GM23338 (cell line): ENCODE results near the gene KCNJ4. TPM values are rescaled to one million over a fixed set of nuclear protein-coding genes. Genes with fewer than 3 reads are reported as not detected.

Source experiments
- ATAC-seq: fragments of 200-7000 bp; cut with Tn5 transposase; 3 replicates; pipeline ENCODE4 v1.9.1; 2020
- DNase-seq: peaks from one replicate; pipeline ENCODE4 v3.0.0-alpha.2; 2015; ENCODE audit warnings: low spot score
- H2AFZ ChIP-seq: fragments of 200-600 bp; sonication (generic); 2 replicates; pipeline ENCODE4 v1.8.0; 2016; ENCODE audit warnings: antibody characterized with exemption, mild to moderate bottlenecking, moderate library complexity
- H3F3A ChIP-seq: fragments of 200-600 bp; sonication (generic); replicated peaks from 2 replicates; pipeline ENCODE4 v1.8.0; 2017; ENCODE audit warnings: antibody characterized with exemption, mixed run types, low read depth
- H3K27ac ChIP-seq: fragments of 200-600 bp; sonication (generic); 2 replicates; pipeline ENCODE4 v1.6.1; 2016; ENCODE audit warnings: low read depth
- H3K27me3 ChIP-seq: fragments of 200-600 bp; sonication (generic); 2 replicates; pipeline ENCODE4 v1.8.0; 2016; ENCODE audit warnings: mild to moderate bottlenecking, mixed run types, moderate library complexity; ENCODE audit not compliant: insufficient read depth
- H3K36me3 ChIP-seq: fragments of 200-600 bp; sonication (generic); 2 replicates; pipeline ENCODE4 v1.8.0; 2016; ENCODE audit warnings: mild to moderate bottlenecking; ENCODE audit not compliant: insufficient read depth
- H3K4me1 ChIP-seq: fragments of 200-600 bp; sonication (generic); 2 replicates; pipeline ENCODE4 v1.8.0; 2016; ENCODE audit warnings: mild to moderate bottlenecking, moderate library complexity; ENCODE audit not compliant: insufficient read depth
- H3K4me2 ChIP-seq: fragments of 200-600 bp; sonication (generic); 2 replicates; pipeline ENCODE4 v1.7.1; 2017; ENCODE audit warnings: mixed run types
- H3K4me3 ChIP-seq: fragments of 200-600 bp; sonication (generic); 2 replicates; pipeline ENCODE4 v1.6.1; 2016; ENCODE audit warnings: mixed run types
- H3K79me2 ChIP-seq: fragments of 200-600 bp; sonication (generic); replicated peaks from 2 replicates; pipeline ENCODE4 v1.8.0; 2017; ENCODE audit warnings: mild to moderate bottlenecking; ENCODE audit not compliant: insufficient read depth
- H3K9me2 ChIP-seq: fragments of 200-600 bp; sonication (generic); 2 replicates; pipeline ENCODE4 v1.8.0; 2017; ENCODE audit not compliant: insufficient read depth
- H4K20me1 ChIP-seq: fragments of 200-600 bp; sonication (generic); replicated peaks from 2 replicates; pipeline ENCODE4 v1.8.0; 2017; ENCODE audit warnings: mild to moderate bottlenecking; ENCODE audit not compliant: insufficient read depth
- H3K27ac Mint-ChIP-seq: 2 replicates; pipeline ENCODE4 v1.8.0; 2020; ENCODE audit warnings: inconsistent platforms, mild to moderate bottlenecking, moderate library complexity, mixed read lengths
- H3K27me3 Mint-ChIP-seq: 3 replicates; pipeline ENCODE4 v1.8.0; 2022; ENCODE audit warnings: low read depth, mild to moderate bottlenecking, moderate library complexity, mixed read lengths, inconsistent platforms; ENCODE audit not compliant: insufficient read depth, poor library complexity
- H3K36me3 Mint-ChIP-seq: 3 replicates; pipeline ENCODE4 v1.8.0; 2021; ENCODE audit warnings: low read depth, mild to moderate bottlenecking, inconsistent platforms, moderate library complexity, mixed read lengths
- H3K4me1 Mint-ChIP-seq: 3 replicates; pipeline ENCODE4 v1.8.0; 2020; ENCODE audit warnings: mild to moderate bottlenecking, inconsistent platforms, mixed read lengths
- H3K4me3 Mint-ChIP-seq: 3 replicates; pipeline ENCODE4 v1.8.0; 2021; ENCODE audit warnings: moderate library complexity, mild to moderate bottlenecking, inconsistent platforms, mixed read lengths
- H3K9me3 Mint-ChIP-seq: 3 replicates; pipeline ENCODE4 v1.8.0; 2020; ENCODE audit warnings: moderate library complexity, mild to moderate bottlenecking, inconsistent platforms, mixed read lengths
- CREB1 ChIP-seq: fragments of 250-450 bp; sonication (Bioruptor Pico); IDR thresholded peaks from 2 replicates; pipeline ENCODE4 v1.5.0; 2020; ENCODE audit warnings: low read depth, mild to moderate bottlenecking, moderate library complexity
- CTCF ChIP-seq, 2 experiments: fragments of 200-600 bp in 1 of 2; sonication (generic) in 1 of 2; conservative IDR thresholded peaks; 2 replicates each; pipeline versions ENCODE4 v1.5.1 to v1.6.1; 2016 to 2017; ENCODE audit warnings: antibody characterized with exemption in 2 of 2, low read depth in 2 of 2, mild to moderate bottlenecking in 2 of 2, moderate library complexity in 1 of 2
- EZH2 ChIP-seq: fragments of 200-600 bp; sonication (generic); IDR thresholded peaks from one replicate; pipeline ENCODE4 v1.8.0; 2017; ENCODE audit warnings: antibody characterized with exemption, mild to moderate bottlenecking, low read depth; ENCODE audit not compliant: unreplicated experiment
- EZH2phosphoT487 ChIP-seq: fragments of 200-600 bp; sonication (generic); IDR thresholded peaks from one replicate; pipeline ENCODE4 v1.8.1; 2018; ENCODE audit warnings: antibody characterized with exemption; ENCODE audit not compliant: unreplicated experiment
- JUNB ChIP-seq: IDR thresholded peaks from one replicate; pipeline ENCODE4 v1.6.1; 2016; ENCODE audit warnings: antibody characterized with exemption; ENCODE audit not compliant: unreplicated experiment
- NANOG ChIP-seq: IDR thresholded peaks from 2 replicates; pipeline ENCODE4 v1.6.1; 2016; ENCODE audit warnings: antibody characterized with exemption, borderline replicate concordance
- POLR2AphosphoS5 ChIP-seq: IDR thresholded peaks from 2 replicates; pipeline ENCODE4 v1.6.1; 2016; ENCODE audit warnings: antibody characterized with exemption, low read depth
- REST ChIP-seq: IDR thresholded peaks from one replicate; pipeline ENCODE4 v1.6.1; 2018; ENCODE audit warnings: antibody characterized with exemption; ENCODE audit not compliant: unreplicated experiment
- STAT1 ChIP-seq: IDR thresholded peaks from one replicate; pipeline ENCODE4 v1.6.1; 2016; ENCODE audit warnings: antibody characterized with exemption; ENCODE audit not compliant: unreplicated experiment
- ZNF114 ChIP-seq: fragments of 250-450 bp; sonication (Bioruptor Pico); IDR thresholded peaks from 2 replicates; pipeline ENCODE4 v1.5.0; 2020; ENCODE audit warnings: mild to moderate bottlenecking, moderate library complexity
- ZNF331 ChIP-seq: fragments of 250-450 bp; sonication (Bioruptor Pico); IDR thresholded peaks from 2 replicates; pipeline ENCODE4 v1.5.0; 2020; ENCODE audit warnings: low read depth, mild to moderate bottlenecking, moderate library complexity
- ZNF462 ChIP-seq: fragments of 250-450 bp; sonication (Bioruptor Pico); IDR thresholded peaks from 2 replicates; pipeline ENCODE4 v1.5.0; 2020; ENCODE audit warnings: mild to moderate bottlenecking, moderate library complexity
- polyA plus RNA-seq: library from polyadenylated mRNA; unstranded; fragments of >200 nt; fragmentation: Nextera tagmentation; extraction: Ambion mirVana; gene quantifications from 2 replicates; pipeline ENCODE4 v1.2.1, GENCODE V29; 2016
- total RNA-seq: library from RNA; depleted of rRNA; stranded (reverse); fragments of >200 nt; shearing (Covaris generic); gene quantifications from 2 replicates; pipeline ENCODE4 v1.2.3, GENCODE V29; 2014

The KCNJ4 gene
- total and polyA plus RNA-seq, 2 experiments from 2014 or later = 0.23 to 1.3 TPM

GRCh38 chr22:38465673-38466490 lies 10.9 kb upstream of the KCNJ4 start (continued):
- TF ChIP-seq ZNF462 (CRISPR knock-in tag) = no peak
- TF ChIP-seq ZNF331 (CRISPR knock-in tag) = no peak
- TF ChIP-seq EZH2phosphoT487 = no peak
- no peak for TF ChIP-seq STAT1

DNA sequence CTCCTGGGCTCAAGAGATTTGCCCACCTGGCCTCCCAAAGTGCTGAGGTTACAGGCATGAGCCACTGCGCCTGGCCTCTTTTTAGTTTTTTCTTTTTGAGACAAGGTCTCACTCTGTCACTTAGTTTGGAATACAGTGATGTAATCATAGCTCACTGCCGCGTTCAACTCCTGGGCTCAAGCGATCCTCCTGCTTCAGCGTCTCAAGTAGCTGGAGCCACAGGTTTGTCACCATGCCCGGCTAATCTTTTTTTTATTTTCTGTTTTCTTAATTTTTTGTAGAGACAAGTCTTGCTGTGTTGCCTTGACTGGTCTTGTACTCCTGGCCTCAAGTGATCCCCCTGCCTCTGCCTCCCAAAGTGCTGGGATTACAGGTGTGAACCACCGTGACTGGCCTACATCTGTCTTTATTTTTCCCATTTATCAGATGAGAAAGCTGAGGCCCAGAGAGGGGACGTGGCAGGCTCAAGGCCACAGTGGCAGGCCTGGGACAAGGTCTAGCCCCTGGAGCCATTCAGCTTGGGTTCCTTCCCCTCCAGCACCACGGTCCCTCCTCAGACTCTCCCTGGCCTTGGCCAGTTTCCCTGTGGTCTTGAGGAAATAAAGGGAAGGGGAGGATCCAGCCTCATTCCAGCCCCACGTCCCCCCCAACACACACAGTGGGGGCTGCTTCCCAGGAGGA lies 10.1 kb upstream of the KCNJ4 start:
- no peaks in the 10 kb centered on the region for H3K79me2 ChIP-seq
- H3K27me3 ChIP-seq = peaks cover 76% of the 10 kb centered on the region
- H3K4me3 Mint-ChIP-seq = no peak overlapping the region
- H3K4me1 Mint-ChIP-seq = peaks cover 22% of the 10 kb centered on the region
- H2AFZ ChIP-seq = no peak overlapping the region
- no peak for ATAC-seq
- no peaks in the 10 kb centered on the region; the same call in 2 of the 3 replicates for H3K36me3 Mint-ChIP-seq
- no peaks in the 10 kb centered on the region; the same call in 1 of the 2 replicates for H4K20me1 ChIP-seq
- peaks cover 67% of the 10 kb centered on the region for H3K27me3 Mint-ChIP-seq
- H3K27ac Mint-ChIP-seq = no peak overlapping the region
- no peak for DNase-seq
- H3K9me3 Mint-ChIP-seq = no peaks in the 10 kb centered on the region; the same call in 2 of the 3 replicates
- peaks cover 17% of the 10 kb centered on the region for H3K4me1 ChIP-seq
- H3K4me2 ChIP-seq = no peak overlapping the region
- no peak overlapping the region for H3K4me3 ChIP-seq
- peaks cover 34% of the 10 kb centered on the region for H3F3A ChIP-seq
- H3K27ac ChIP-seq = no peak overlapping the region
- no peaks in the 10 kb centered on the region for H3K36me3 ChIP-seq
- no peaks in the 10 kb centered on the region for H3K9me2 ChIP-seq
- TF ChIP-seq ZNF114 (no peak), JUNB (no peak), NANOG (no peak), POLR2AphosphoS5 (no peak), EZH2phosphoT487 (no peak), CREB1 (CRISPR knock-in tag) (no peak), CTCF (conservative IDR thresholded peaks at IDR 0.05; ENCODE audit: low read depth in 2 of 2) (no peak), EZH2 (no peak), REST (no peak)
